Measurements from ENCODE around the gene IRX4.

IRX4 gene

DNA sequence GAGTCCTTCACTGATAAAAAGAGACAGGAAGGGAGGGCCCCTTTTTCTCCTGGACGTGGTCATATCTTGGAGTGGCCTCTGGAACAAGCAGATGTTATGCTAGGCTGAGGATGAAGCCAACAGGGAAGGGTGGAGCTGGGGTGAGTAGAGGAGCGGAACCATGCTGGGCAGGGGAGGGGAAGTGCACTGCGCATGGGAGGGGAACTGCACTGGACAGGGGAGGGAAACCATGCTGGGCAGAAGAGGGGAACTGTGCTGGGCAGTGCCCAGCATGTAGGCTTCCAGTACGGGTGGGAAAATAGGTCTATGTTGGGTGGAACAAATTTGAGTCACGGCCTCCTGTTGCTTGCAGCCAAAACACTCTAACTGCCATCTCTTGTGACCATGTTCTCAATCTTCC lies 19.3 kb upstream of the IRX4 start:
- H3K4me1 ChIP-seq (ENCODE audit: insufficient read depth, low read length, poor library complexity, severe bottlenecking) = no peaks in the 10 kb centered on the region
- no peak overlapping the region for H2AFZ ChIP-seq (ENCODE audit: low read length)
- H3K27me3 ChIP-seq (ENCODE audit: insufficient read depth, low read length, poor library complexity, severe bottlenecking) = no peaks in the 10 kb centered on the region
- no peaks in the 10 kb centered on the region for H3F3A ChIP-seq (ENCODE audit: low read depth)
- no peaks in the 10 kb centered on the region for H4K20me1 ChIP-seq (ENCODE audit: insufficient read depth, low read length, poor library complexity, severe bottlenecking)
- H3K4me3 ChIP-seq (ENCODE audit: low read length, poor library complexity, severe bottlenecking) = no peak overlapping the region
- H3K79me2 ChIP-seq (ENCODE audit: insufficient read depth, low read length) = no peaks in the 10 kb centered on the region
- H3K9me3 ChIP-seq (ENCODE audit: insufficient read depth, low read depth, low read length) = peaks cover 7% of the 10 kb centered on the region; the same call in 1 of the 2 replicates
- no peak overlapping the region for H3K4me2 ChIP-seq (ENCODE audit: low read depth, low read length, poor library complexity, severe bottlenecking)
- no peak overlapping the region for H3K9ac ChIP-seq (ENCODE audit: low read depth, low read length, poor library complexity, severe bottlenecking)
- H3K36me3 ChIP-seq (ENCODE audit: insufficient read depth, low read length) = no peaks in the 10 kb centered on the region
- H3K9me2 ChIP-seq (replicated peaks; ENCODE audit: low read depth, low read length) = no peaks in the 10 kb centered on the region
- no peak for TF ChIP-seq EZH2phosphoT487 (IDR thresholded peaks at IDR 0.05; ENCODE audit: borderline replicate concordance)
- TF ChIP-seq, protein P1, sequence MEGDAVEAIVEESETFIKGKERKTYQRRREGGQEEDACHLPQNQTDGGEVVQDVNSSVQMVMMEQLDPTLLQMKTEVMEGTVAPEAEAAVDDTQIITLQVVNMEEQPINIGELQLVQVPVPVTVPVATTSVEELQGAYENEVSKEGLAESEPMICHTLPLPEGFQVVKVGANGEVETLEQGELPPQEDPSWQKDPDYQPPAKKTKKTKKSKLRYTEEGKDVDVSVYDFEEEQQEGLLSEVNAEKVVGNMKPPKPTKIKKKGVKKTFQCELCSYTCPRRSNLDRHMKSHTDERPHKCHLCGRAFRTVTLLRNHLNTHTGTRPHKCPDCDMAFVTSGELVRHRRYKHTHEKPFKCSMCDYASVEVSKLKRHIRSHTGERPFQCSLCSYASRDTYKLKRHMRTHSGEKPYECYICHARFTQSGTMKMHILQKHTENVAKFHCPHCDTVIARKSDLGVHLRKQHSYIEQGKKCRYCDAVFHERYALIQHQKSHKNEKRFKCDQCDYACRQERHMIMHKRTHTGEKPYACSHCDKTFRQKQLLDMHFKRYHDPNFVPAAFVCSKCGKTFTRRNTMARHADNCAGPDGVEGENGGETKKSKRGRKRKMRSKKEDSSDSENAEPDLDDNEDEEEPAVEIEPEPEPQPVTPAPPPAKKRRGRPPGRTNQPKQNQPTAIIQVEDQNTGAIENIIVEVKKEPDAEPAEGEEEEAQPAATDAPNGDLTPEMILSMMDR (conservative IDR thresholded peaks at IDR 0.05; ENCODE audit: low read length) = no peak

DNA sequence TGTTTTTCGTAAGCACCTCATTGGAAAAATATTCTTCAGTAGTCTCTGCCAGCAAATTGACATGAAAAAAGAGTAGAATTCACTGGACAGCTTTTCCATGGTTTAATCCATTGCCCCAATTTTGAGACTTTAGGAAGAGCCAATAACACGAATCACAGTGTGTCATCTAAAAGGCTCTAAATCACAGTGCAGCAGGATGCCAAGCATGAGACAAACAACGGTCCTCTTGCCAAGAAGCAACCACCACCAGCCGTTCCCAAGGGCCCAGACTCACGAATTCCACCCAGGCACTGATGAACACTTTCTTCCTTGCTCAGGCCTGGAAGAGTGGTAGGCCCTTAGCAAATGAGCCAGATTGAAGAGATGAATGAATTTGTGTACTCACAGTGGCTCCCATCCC lies 18.3 kb upstream of the IRX4 start:
- Histone ChIP-seq H3K79me2 (ENCODE audit: insufficient read depth, low read length) (no peaks in the 10 kb centered on the region), H2AFZ (ENCODE audit: low read length) (no peak overlapping the region)

DNA sequence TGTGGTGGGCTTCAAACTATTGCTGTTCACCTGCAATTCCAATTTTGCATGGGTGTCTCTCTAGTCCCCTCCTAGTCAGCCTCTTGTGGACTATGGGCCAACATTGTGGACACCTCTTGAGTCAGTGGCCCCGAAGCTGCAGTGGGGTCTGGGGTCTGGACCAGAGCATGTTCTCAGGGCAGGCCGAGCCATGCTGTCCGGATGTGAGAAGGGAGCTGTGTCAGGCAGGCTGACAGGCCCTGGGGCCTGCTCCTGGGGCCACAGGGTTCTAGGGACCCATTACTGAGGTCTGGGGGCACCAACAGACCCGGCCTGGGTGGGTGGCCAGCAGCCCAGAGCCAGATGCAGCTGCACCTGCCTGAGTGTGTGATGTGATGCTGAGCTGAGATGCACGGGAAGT lies 16.5 kb upstream of the IRX4 start:
- Histone ChIP-seq H3K79me2 (ENCODE audit: insufficient read depth, low read length) (no peaks in the 10 kb centered on the region), H3K4me1 (ENCODE audit: insufficient read depth, low read length, poor library complexity, severe bottlenecking) (no peaks in the 10 kb centered on the region), H3K9me2 (replicated peaks; ENCODE audit: low read depth, low read length) (no peaks in the 10 kb centered on the region), H3K9ac (ENCODE audit: low read depth, low read length, poor library complexity, severe bottlenecking) (no peak overlapping the region), H3K4me3 (ENCODE audit: low read length, poor library complexity, severe bottlenecking) (no peak overlapping the region), H3K27me3 (ENCODE audit: insufficient read depth, low read length, poor library complexity, severe bottlenecking) (no peaks in the 10 kb centered on the region), H3F3A (ENCODE audit: low read depth) (no peaks in the 10 kb centered on the region), H4K20me1 (ENCODE audit: insufficient read depth, low read length, poor library complexity, severe bottlenecking) (no peaks in the 10 kb centered on the region), H3K9me3 (ENCODE audit: insufficient read depth, low read depth, low read length) (peaks cover 9% of the 10 kb centered on the region; the same call in 1 of the 2 replicates), H3K4me2 (ENCODE audit: low read depth, low read length, poor library complexity, severe bottlenecking) (no peak overlapping the region), H2AFZ (ENCODE audit: low read length) (no peak overlapping the region), H3K36me3 (ENCODE audit: insufficient read depth, low read length) (no peaks in the 10 kb centered on the region)
- TF ChIP-seq, protein P1 (conservative IDR thresholded peaks at IDR 0.05; ENCODE audit: low read length) = no peak
- TF ChIP-seq EZH2phosphoT487 (IDR thresholded peaks at IDR 0.05; ENCODE audit: borderline replicate concordance) = no peak

More for the DNA sequence above, 18.3 kb upstream of the IRX4 start:
- H3K9ac ChIP-seq (ENCODE audit: low read depth, low read length, poor library complexity, severe bottlenecking) = no peak overlapping the region
- no peaks in the 10 kb centered on the region for H3K27me3 ChIP-seq (ENCODE audit: insufficient read depth, low read length, poor library complexity, severe bottlenecking)
- no peaks in the 10 kb centered on the region for H3K36me3 ChIP-seq (ENCODE audit: insufficient read depth, low read length)
- H3K9me2 ChIP-seq (replicated peaks; ENCODE audit: low read depth, low read length) = no peaks in the 10 kb centered on the region
- H3F3A ChIP-seq (ENCODE audit: low read depth) = no peaks in the 10 kb centered on the region
- H4K20me1 ChIP-seq (ENCODE audit: insufficient read depth, low read length, poor library complexity, severe bottlenecking) = no peaks in the 10 kb centered on the region
- no peak overlapping the region for H3K4me3 ChIP-seq (ENCODE audit: low read length, poor library complexity, severe bottlenecking)
- no peaks in the 10 kb centered on the region for H3K4me1 ChIP-seq (ENCODE audit: insufficient read depth, low read length, poor library complexity, severe bottlenecking)
- TF ChIP-seq, protein P1 (conservative IDR thresholded peaks at IDR 0.05; ENCODE audit: low read length) = no peak
- no peak for TF ChIP-seq EZH2phosphoT487 (IDR thresholded peaks at IDR 0.05; ENCODE audit: borderline replicate concordance)
- no peak overlapping the region for H3K4me2 ChIP-seq (ENCODE audit: low read depth, low read length, poor library complexity, severe bottlenecking)
- peaks cover 9% of the 10 kb centered on the region; the same call in 1 of the 2 replicates for H3K9me3 ChIP-seq (ENCODE audit: insufficient read depth, low read depth, low read length)

Data from Loucy (cell line).